Measurements from ENCODE around the gene NUDT8.

- TF ChIP-seq CTCF (IDR thresholded peaks at IDR 0.05 in 2 of 3, conservative IDR thresholded peaks at IDR 0.05 in 1 of 3; ENCODE audit: control insufficient read depth in 2 of 3, extremely low read depth in 1 of 3, insufficient read depth in 1 of 3, low read depth in 3 of 3, low read length in 3 of 3) (peak; percentile 31 to 56 (median 34); a peak in 3 of 6 replicates), RBBP5 (conservative IDR thresholded peaks at IDR 0.05) (no peak), EGR1 (IDR thresholded peaks at IDR 0.05; ENCODE audit: borderline replicate concordance in 1 of 2, low read depth in 2 of 2, low read length in 2 of 2) (no peak), POLR2AphosphoS5 (IDR thresholded peaks at IDR 0.05; ENCODE audit: low read length) (no peak), POLR2A (IDR thresholded peaks at IDR 0.05; ENCODE audit: low read depth, low read length) (no peak), ZNF217 (IDR thresholded peaks at IDR 0.05) (no peak), POLR2AphosphoS2 (IDR thresholded peaks at IDR 0.05; ENCODE audit: low read depth, low read length) (no peak), HDAC6 (IDR thresholded peaks at IDR 0.05; ENCODE audit: unreplicated experiment) (no peak), CHD1 (IDR thresholded peaks at IDR 0.05; ENCODE audit: low read depth, low read length) (no peak), NRF1 (conservative IDR thresholded peaks at IDR 0.05; ENCODE audit: low read depth, low read length) (no peak), TARDBP (IDR thresholded peaks at IDR 0.05; ENCODE audit: borderline replicate concordance) (no peak), ZSCAN29 (IDR thresholded peaks at IDR 0.05) (no peak), BHLHE40 (IDR thresholded peaks at IDR 0.05; ENCODE audit: borderline replicate concordance in 1 of 2, low read depth in 2 of 2, low read length in 1 of 2) (no peak), NR2C1 (IDR thresholded peaks at IDR 0.05) (no peak)
Measured at GRCh38 chr11:67644042-67644441, 14.3 kb upstream of the NUDT8 start.
